H9 (cell line): ENCODE results near the gene TRIO. TPM values are rescaled to one million over a fixed set of nuclear protein-coding genes. Genes with fewer than 3 reads are reported as not detected.

Source experiments
- DNase-seq: peaks from one replicate; pipeline ENCODE4 v3.0.0-alpha.2; 2017
- H2AFZ ChIP-seq: one replicate; pipeline ENCODE4 v1.6.1; 2013; ENCODE audit warnings: mild to moderate bottlenecking, low read length, control low read depth, moderate library complexity
- H2AK5ac ChIP-seq: 2 replicates; pipeline ENCODE4 v1.6.1; 2013; ENCODE audit warnings: low read length, control low read depth, mixed read lengths; ENCODE audit not compliant: insufficient read length
- H2BK120ac ChIP-seq: one replicate; pipeline ENCODE4 v1.6.1; 2013; ENCODE audit warnings: low read depth, mild to moderate bottlenecking, low read length, control low read depth, inconsistent platforms; ENCODE audit not compliant: poor library complexity, severe bottlenecking
- H2BK12ac ChIP-seq: 2 replicates; pipeline ENCODE4 v1.6.1; 2013; ENCODE audit warnings: low read length, control low read depth, mixed read lengths, low read depth; ENCODE audit not compliant: insufficient read length
- H2BK15ac ChIP-seq: 2 replicates; pipeline ENCODE4 v1.6.1; 2013; ENCODE audit warnings: low read depth, low read length, control low read depth
- H2BK20ac ChIP-seq: one replicate; pipeline ENCODE4 v1.6.1; 2013; ENCODE audit warnings: low read depth, mild to moderate bottlenecking, low read length, control low read depth, inconsistent platforms; ENCODE audit not compliant: poor library complexity, severe bottlenecking
- H2BK5ac ChIP-seq: 2 replicates; pipeline ENCODE4 v1.6.1; 2013; ENCODE audit warnings: low read length, control low read depth, mixed read lengths; ENCODE audit not compliant: insufficient read length
- H3K14ac ChIP-seq: 2 replicates; pipeline ENCODE4 v1.6.1; 2013; ENCODE audit warnings: low read length, control low read depth; ENCODE audit not compliant: insufficient read depth
- H3K18ac ChIP-seq: 2 replicates; pipeline ENCODE4 v1.6.1; 2013; ENCODE audit warnings: low read depth, mild to moderate bottlenecking, mixed read lengths, low read length, control low read depth; ENCODE audit not compliant: insufficient read length
- H3K23ac ChIP-seq: 2 replicates; pipeline ENCODE4 v1.6.1; 2013; ENCODE audit warnings: low read length, control low read depth, mixed read lengths, low read depth; ENCODE audit not compliant: insufficient read length
- H3K23me2 ChIP-seq: 2 replicates; pipeline ENCODE4 v1.6.1; 2013; ENCODE audit warnings: low read depth, mild to moderate bottlenecking, mixed read lengths, low read length, control low read depth; ENCODE audit not compliant: insufficient read length, poor library complexity, severe bottlenecking
- H3K27ac ChIP-seq: 2 replicates; pipeline ENCODE4 v1.5.1; 2013; ENCODE audit warnings: low read length, control low read depth, mixed read lengths, low read depth; ENCODE audit not compliant: insufficient read length
- H3K27me3 ChIP-seq: 2 replicates; pipeline ENCODE4 v1.6.1; 2013; ENCODE audit warnings: low read length, control low read depth, inconsistent platforms; ENCODE audit not compliant: insufficient read depth
- H3K4ac ChIP-seq: 2 replicates; pipeline ENCODE4 v1.6.1; 2013; ENCODE audit warnings: low read depth, mild to moderate bottlenecking, control low read depth, inconsistent platforms, low read length, moderate library complexity
- H3K4me1 ChIP-seq: 2 replicates; pipeline ENCODE4 v1.6.1; 2013; ENCODE audit warnings: low read length, control low read depth, inconsistent platforms; ENCODE audit not compliant: insufficient read depth
- H3K4me2 ChIP-seq: 2 replicates; pipeline ENCODE4 v1.6.1; 2013; ENCODE audit warnings: low read length, control low read depth, mixed read lengths; ENCODE audit not compliant: insufficient read length, insufficient read depth
- H3K56ac ChIP-seq: 2 replicates; pipeline ENCODE4 v1.6.1; 2013; ENCODE audit warnings: low read depth, mild to moderate bottlenecking, mixed read lengths, low read length, control low read depth; ENCODE audit not compliant: insufficient read length
- H3K79me1 ChIP-seq: 2 replicates; pipeline ENCODE4 v1.6.1; 2013; ENCODE audit warnings: low read depth, mild to moderate bottlenecking, moderate library complexity, low read length, control low read depth, inconsistent platforms; ENCODE audit not compliant: insufficient read depth, poor library complexity, severe bottlenecking
- H3K79me2 ChIP-seq: 2 replicates; pipeline ENCODE4 v1.6.1; 2013; ENCODE audit warnings: low read length, control low read depth, inconsistent platforms; ENCODE audit not compliant: insufficient read depth
- H3K9ac ChIP-seq: 2 replicates; pipeline ENCODE4 v1.6.1; 2013; ENCODE audit warnings: low read length, control low read depth, mixed read lengths; ENCODE audit not compliant: insufficient read length; ENCODE audit errors: extremely low read depth
- H3K9me3 ChIP-seq: one replicate; pipeline ENCODE4 v1.6.1; 2013; ENCODE audit warnings: low read depth, low read length, inconsistent platforms; ENCODE audit not compliant: control insufficient read depth
- H3T11ph ChIP-seq: one replicate; pipeline ENCODE4 v1.6.1; 2013; ENCODE audit warnings: mild to moderate bottlenecking, low read length, control low read depth, inconsistent platforms
- H4K20me1 ChIP-seq: one replicate; pipeline ENCODE4 v1.6.1; 2013; ENCODE audit not compliant: control insufficient read depth, insufficient read length, insufficient read depth
- H4K5ac ChIP-seq: 2 replicates; pipeline ENCODE4 v1.6.1; 2013; ENCODE audit warnings: low read depth, mild to moderate bottlenecking, mixed read lengths, low read length, control low read depth; ENCODE audit not compliant: insufficient read length
- H4K8ac ChIP-seq: replicated peaks from 2 replicates; pipeline ENCODE4 v1.6.1; 2013; ENCODE audit warnings: low read length, control low read depth, mixed read lengths, low read depth; ENCODE audit not compliant: insufficient read length
- H4K91ac ChIP-seq: 2 replicates; pipeline ENCODE4 v1.6.1; 2013; ENCODE audit warnings: low read depth, mild to moderate bottlenecking, moderate library complexity, mixed read lengths, low read length, control low read depth; ENCODE audit not compliant: insufficient read length
- H3K27ac Mint-ChIP-seq, 3 experiments: 2 replicates in 2 of 3; 3 replicates in 1 of 3; pipeline ENCODE4 v1.8.0; 2020 to 2021; ENCODE audit warnings: mixed read lengths in 3 of 3, mild to moderate bottlenecking in 1 of 3, moderate library complexity in 1 of 3
- H3K27me3 Mint-ChIP-seq: 2 replicates; pipeline ENCODE4 v1.8.0; 2021; ENCODE audit warnings: low read depth, mild to moderate bottlenecking, moderate library complexity, mixed read lengths
- H3K36me3 Mint-ChIP-seq, 3 experiments: 2 replicates in 2 of 3; 3 replicates in 1 of 3; pipeline ENCODE4 v1.8.0; 2020 to 2021; ENCODE audit warnings: low read depth in 3 of 3, mixed read lengths in 3 of 3; ENCODE audit not compliant: insufficient read depth in 1 of 3
- H3K4me1 Mint-ChIP-seq, 2 experiments: 2 replicates each; pipeline ENCODE4 v1.8.0; 2020; ENCODE audit warnings: mixed read lengths in 2 of 2
- H3K4me3 Mint-ChIP-seq, 2 experiments: 2 replicates in 1 of 2; 3 replicates in 1 of 2; pipeline ENCODE4 v1.8.0; 2020 to 2021; ENCODE audit warnings: mild to moderate bottlenecking in 2 of 2, mixed read lengths in 2 of 2, moderate library complexity in 1 of 2
- H3K9me3 Mint-ChIP-seq, 2 experiments: 2 replicates in 1 of 2; 3 replicates in 1 of 2; pipeline ENCODE4 v1.8.0; 2020; ENCODE audit warnings: mild to moderate bottlenecking in 2 of 2, mixed read lengths in 2 of 2, moderate library complexity in 1 of 2
- CTCF ChIP-seq: fragments of 200-600 bp; sonication (generic); conservative IDR thresholded peaks from 3 replicates; pipeline ENCODE4 v1.8.0; 2021; ENCODE audit warnings: antibody characterized with exemption, mild to moderate bottlenecking
- WGBS: extraction: QIAGEN DNeasy Blood & Tissue Kit; methylation state at CpG from one replicate; pipeline ENCODE4 v1.1.7; 2013; ENCODE audit warnings: missing lambda C conversion rate, low lambda C conversion rate, mixed read lengths; ENCODE audit not compliant: insufficient read length; ENCODE audit errors: extremely low coverage; 5-methylcytosine and 5-hydroxymethylcytosine counted together
- total RNA-seq: library from RNA; stranded (reverse); gene quantifications from 2 replicates; pipeline ENCODE4 v1.2.1, GENCODE V29; 2021

The TRIO gene
- total RNA-seq, 1 experiment from 2014 or later, result 87.8 TPM

- Histone ChIP-seq H3K79me2 (peaks cover 22% of the 10 kb centered on the region; the same call in 1 of the 2 replicates), H4K8ac (no peak overlapping the region), H3T11ph (no peak overlapping the region), H3K18ac (no peak overlapping the region), H3K4me2 (no peak overlapping the region), H3K9me3 (no peaks in the 10 kb centered on the region), H3K27me3 (no peaks in the 10 kb centered on the region), H4K91ac (no peak overlapping the region), H4K20me1 (no peaks in the 10 kb centered on the region), H3K23ac (no peak overlapping the region), H2BK20ac (no peak overlapping the region), H2BK5ac (no peak overlapping the region), H3K56ac (no peak overlapping the region), H2BK15ac (no peak overlapping the region), H2AK5ac (no peak overlapping the region), H3K79me1 (peaks cover 12% of the 10 kb centered on the region), H2BK12ac (no peak overlapping the region), H3K4ac (no peak overlapping the region), H2AFZ (no peak overlapping the region), H3K27ac (no peak overlapping the region), H2BK120ac (no peak overlapping the region), H3K9ac (no peak overlapping the region), H4K5ac (no peak overlapping the region), H3K23me2 (no peaks in the 10 kb centered on the region), H3K14ac (no peak overlapping the region), H3K4me1 (peaks cover 16% of the 10 kb centered on the region)
- Mint-ChIP-seq H3K4me1 (peaks cover 50 to 59% of the 10 kb centered on the region in 2 experiments), H3K27me3 (no peaks in the 10 kb centered on the region), H3K9me3 (no peaks in the 10 kb centered on the region), H3K27ac (peak overlapping the region in 1 of 3 experiments; percentile 69; a peak in 1 of 7 replicates), H3K36me3 (no peaks in the 10 kb centered on the region), H3K4me3 (no peak overlapping the region)
- TF ChIP-seq CTCF, result no peak
- no peak for DNase-seq
- no CpG with 5 or more reads among the region's 1 CpG for WGBS
Measured at GRCh38 chr5:14229181-14229580, 86.0 kb downstream of the TRIO start.
